A549 (cell line): ENCODE results near the gene CEL.

Experiments
- CBX8 ChIP-seq: fragments of 200-600 bp; sonication (generic); IDR thresholded peaks from 2 replicates; pipeline ENCODE4 v1.6.1; 2016
- CTCF ChIP-seq: fragments of >200 bp; sonication (Bioruptor Twin); formaldehyde crosslinking; IDR thresholded peaks from 3 replicates; pipeline ENCODE4 v1.5.1; 2016
- EP300 ChIP-seq, 2 experiments: fragments of >200 bp; sonication (Bioruptor Twin); formaldehyde crosslinking; IDR thresholded peaks; 2 replicates in 1 of 2; 3 replicates in 1 of 2; pipeline ENCODE4 v1.6.1; 2016 to 2017
- MAFK ChIP-seq: fragments of 450-650 bp; IDR thresholded peaks from 2 replicates; pipeline ENCODE4 v1.6.1; 2014; ENCODE audit not compliant: partially characterized antibody
- POLR2A ChIP-seq: IDR thresholded peaks from 2 replicates; pipeline ENCODE4 v1.6.1; 2012; ENCODE audit warnings: mild to moderate bottlenecking, low read length

- TF ChIP-seq CTCF (no peak), POLR2A (no peak), MAFK (no peak), EP300 (IDR thresholded peaks at IDR 0.05) (no peak), CBX8 (no peak)
These were observed 3.0 kb upstream of the CEL start for GRCh38 chr9:133058550-133059320.
